Naive thymus-derived CD8-positive, alpha-beta T cell (primary cell): ENCODE results near the gene DNAH11. TPM values are rescaled to one million over a fixed set of nuclear protein-coding genes. Genes with fewer than 3 reads are reported as not detected.
"Not testable (repeated sequence)": the region's sequence is repeated elsewhere in the genome, so short reads cannot be mapped to it uniquely, and the experiment has no call there.

Source experiments
- ATAC-seq, 2 donors: fragments of 150-1000 bp; cut with Tn5 transposase in 1 of 2; sonication (Bioruptor Pico), chemical (Tn5 transposase) in 1 of 2; 1 replicate in 1 of 2; 2 replicates in 1 of 2; pipeline ENCODE4 v1.10.0; 2021; ENCODE audit warnings: mild to moderate bottlenecking in 2 of 2, moderate library complexity in 2 of 2
- POLR2A ChIA-PET: fragments of 350-600 bp; sonication (Branson Sonifier 250); formaldehyde crosslinking; loops from one replicate; lab custom pipeline; 2021; ENCODE audit warnings: antibody characterized with exemption; lab: Charles Lee
- DNase-seq, 10 donors: peaks; one replicate each; pipeline versions ENCODE4 v3.0.0 to v3.0.0-alpha.2; 2020 to 2022
- H3K27ac Mint-ChIP-seq, 10 donors: one replicate each; pipeline ENCODE4 v1.8.0; 2020 to 2022; ENCODE audit warnings: mild to moderate bottlenecking in 10 of 10, mixed read lengths in 10 of 10, moderate library complexity in 4 of 10, inconsistent platforms in 1 of 10
- H3K27me3 Mint-ChIP-seq, 5 donors: one replicate each; pipeline ENCODE4 v1.8.0; 2021 to 2022; ENCODE audit warnings: mixed read lengths in 5 of 5
- H3K36me3 Mint-ChIP-seq, 3 donors: one replicate each; pipeline ENCODE4 v1.8.0; 2020 to 2022; ENCODE audit warnings: mixed read lengths in 3 of 3, mild to moderate bottlenecking in 2 of 3, inconsistent platforms in 1 of 3
- H3K4me1 Mint-ChIP-seq, 4 donors: one replicate each; pipeline ENCODE4 v1.8.0; 2021 to 2022; ENCODE audit warnings: mixed read lengths in 4 of 4
- H3K4me3 Mint-ChIP-seq, 10 donors: one replicate each; pipeline ENCODE4 v1.8.0; 2020 to 2022; ENCODE audit warnings: mild to moderate bottlenecking in 10 of 10, mixed read lengths in 10 of 10, moderate library complexity in 6 of 10, inconsistent platforms in 1 of 10
- H3K9me3 Mint-ChIP-seq, 9 donors: one replicate each; pipeline ENCODE4 v1.8.0; 2020 to 2022; ENCODE audit warnings: mixed read lengths in 9 of 9, mild to moderate bottlenecking in 3 of 9, inconsistent platforms in 1 of 9, moderate library complexity in 1 of 9
- polyA plus RNA-seq, 3 donors: library from polyadenylated mRNA; unstranded; fragments of 300-500 nt; fragmentation: Illumina TruSeq; gene quantifications; one replicate each; pipeline ENCODE4 v1.2.3, GENCODE V29; 2021
- total RNA-seq, 8 experiments: library from RNA in 2 of 8; stranded (reverse) in 2 of 8; gene quantifications; one replicate each; pipeline ENCODE4 v1.2.3 and lab custom pipeline; 2021 to 2026

The DNAH11 gene
- total and polyA plus RNA-seq, 5 experiments from 2014 or later = 0.19 to 0.44 (median 0.23) TPM; not detected in 2

DNA sequence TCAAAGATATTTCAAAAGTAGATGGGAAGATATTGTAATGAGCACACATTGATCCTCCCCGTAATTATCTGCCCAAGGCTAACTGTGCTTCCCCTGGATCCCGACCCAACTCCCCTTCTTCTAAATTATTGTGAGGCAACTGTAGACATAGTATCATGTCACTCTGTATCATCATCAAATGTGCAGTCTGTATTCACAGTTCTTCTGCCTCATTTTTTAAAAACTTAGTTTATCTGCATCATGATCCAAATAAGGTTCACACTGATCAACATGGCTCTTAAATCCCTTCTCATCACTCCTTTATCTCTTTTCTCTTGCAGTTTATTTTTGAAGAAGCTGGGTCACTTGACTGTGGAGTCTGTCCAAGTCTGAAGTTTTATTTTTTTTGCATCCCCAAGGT lies 375.4 kb downstream of the DNAH11 start:
- H3K4me3 Mint-ChIP-seq = no peak overlapping the region
- H3K9me3 Mint-ChIP-seq = no peaks in the 10 kb centered on the region
- peaks cover 19 to 39% (median 22%) of the 10 kb centered on the region in 3 donors for H3K36me3 Mint-ChIP-seq
- peaks cover 5 to 22% (median 7%) of the 10 kb centered on the region in 4 donors for H3K4me1 Mint-ChIP-seq
- POLR2A ChIA-PET = no interaction called here
- H3K27ac Mint-ChIP-seq = no peak overlapping the region
- ATAC-seq = no peak
- H3K27me3 Mint-ChIP-seq = no peaks in the 10 kb centered on the region
- no peak for DNase-seq

DNA sequence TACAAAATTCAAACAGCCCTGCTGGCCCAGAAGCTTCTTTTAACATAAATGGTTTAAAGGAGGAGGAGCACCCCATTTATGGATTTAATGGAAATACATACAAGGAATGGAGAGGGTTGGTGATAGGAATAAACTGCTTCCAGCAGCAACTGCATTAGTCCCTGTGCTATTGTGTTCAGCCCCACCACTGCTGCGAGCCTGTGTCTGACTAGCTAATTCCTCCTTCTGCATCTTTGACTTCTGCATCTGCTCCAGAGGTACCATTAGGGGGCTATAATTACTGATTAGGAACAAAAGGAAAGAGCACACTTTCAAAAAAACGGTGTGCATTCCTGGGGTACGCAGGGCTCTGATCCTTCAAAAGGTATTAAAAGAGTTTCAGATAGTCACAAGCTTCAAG lies 378.1 kb downstream of the DNAH11 start:
- no peaks in the 10 kb centered on the region for H3K9me3 Mint-ChIP-seq
- POLR2A ChIA-PET = no interaction called here

DNA sequence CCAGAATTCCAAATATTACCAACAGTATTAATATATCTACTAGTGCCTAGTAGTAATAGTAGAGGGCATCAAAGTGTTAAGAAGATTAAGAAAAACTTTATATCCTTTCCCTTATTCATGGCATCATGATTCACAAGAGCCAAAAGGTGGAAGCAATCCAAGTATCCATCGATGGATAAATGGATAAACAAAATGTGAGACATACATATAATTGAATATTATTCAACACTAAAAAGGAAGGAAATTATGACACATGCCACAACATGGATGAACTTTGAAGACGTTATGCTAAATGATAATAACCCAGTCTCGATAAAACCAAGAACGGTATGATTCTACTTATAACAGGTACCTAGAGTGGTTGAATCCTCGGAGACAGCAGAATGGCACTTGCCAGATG lies 379.8 kb downstream of the DNAH11 start:
- H3K27me3 Mint-ChIP-seq = peaks cover 0 to 1% (median 0%) of the 10 kb centered on the region in 5 donors
- H3K36me3 Mint-ChIP-seq = peaks cover 6 to 13% (median 8%) of the 10 kb centered on the region in 3 donors
- DNase-seq = no peak
- peaks cover 0 to 8% (median 3%) of the 10 kb centered on the region in 9 donors for H3K9me3 Mint-ChIP-seq
- H3K4me1 Mint-ChIP-seq = peaks cover 6 to 37% (median 7%) of the 10 kb centered on the region in 4 donors
- no peak for ATAC-seq
- peak overlapping the region in 1 of 10 donors; percentile 7 for H3K27ac Mint-ChIP-seq
- H3K4me3 Mint-ChIP-seq = no peak overlapping the region
- POLR2A ChIA-PET = no interaction called here

More for the DNA sequence above, 378.1 kb downstream of the DNAH11 start:
- H3K4me1 Mint-ChIP-seq = peaks cover 2 to 28% (median 7%) of the 10 kb centered on the region in 4 donors
- no peaks in the 10 kb centered on the region for H3K27me3 Mint-ChIP-seq
- DNase-seq (no peak), ATAC-seq (no peak)
- peaks cover 1 to 17% (median 6%) of the 10 kb centered on the region in 3 donors for H3K36me3 Mint-ChIP-seq
- no peak overlapping the region for H3K4me3 Mint-ChIP-seq
- H3K27ac Mint-ChIP-seq = no peak overlapping the region

DNA sequence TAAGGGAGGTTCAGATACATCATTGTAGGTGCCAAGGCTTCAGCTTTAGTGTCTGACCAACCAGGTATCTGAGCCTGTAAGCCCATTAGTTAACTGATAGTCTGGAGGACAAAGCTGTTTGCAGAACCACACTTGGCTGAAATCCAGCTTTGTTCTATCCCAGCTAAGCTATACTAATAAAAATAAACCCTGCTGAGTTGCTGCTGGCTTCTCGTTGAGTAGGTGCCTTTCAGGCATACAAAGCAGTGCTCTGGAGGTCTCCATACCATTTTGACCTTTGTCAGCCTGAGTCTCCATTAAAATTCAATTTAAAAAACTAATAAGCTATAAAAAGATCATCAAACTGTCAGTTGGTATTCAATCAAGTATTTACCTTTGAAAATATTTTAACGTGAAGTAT lies 380.8 kb downstream of the DNAH11 start:
- H3K4me3 Mint-ChIP-seq = no peak overlapping the region
- POLR2A ChIA-PET = no interaction called here
- DNase-seq (no peak), ATAC-seq (no peak)
- peaks cover 0 to 1% (median 0%) of the 10 kb centered on the region in 5 donors for H3K27me3 Mint-ChIP-seq
- peaks cover 6 to 43% (median 9%) of the 10 kb centered on the region in 4 donors for H3K4me1 Mint-ChIP-seq
- H3K36me3 Mint-ChIP-seq = peaks cover 12 to 20% (median 13%) of the 10 kb centered on the region in 3 donors
- no peak overlapping the region for H3K27ac Mint-ChIP-seq
- peaks cover 0 to 14% (median 4%) of the 10 kb centered on the region in 9 donors for H3K9me3 Mint-ChIP-seq

DNA sequence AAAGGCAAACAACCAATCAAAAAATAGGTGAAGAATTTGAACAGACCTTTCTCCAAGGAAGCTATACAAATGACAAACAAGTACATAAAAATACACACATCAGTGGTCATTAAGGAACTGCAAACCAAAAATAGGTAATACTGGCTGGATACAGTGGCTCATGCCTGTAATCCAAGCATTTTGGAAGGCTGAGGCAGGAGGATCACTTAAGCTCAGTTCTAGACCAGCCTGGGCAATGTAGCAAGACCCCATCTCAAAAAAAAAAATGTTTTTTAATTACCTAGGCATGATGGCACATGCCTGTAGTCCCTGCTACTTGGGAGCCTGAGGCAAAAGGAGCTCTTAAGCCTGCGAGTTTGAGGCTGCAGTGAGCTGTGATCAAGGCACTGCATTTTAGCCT lies 383.6 kb downstream of the DNAH11 start:
- H3K36me3 Mint-ChIP-seq = peaks cover 19 to 30% (median 23%) of the 10 kb centered on the region in 3 donors
- no peak overlapping the region for H3K4me3 Mint-ChIP-seq
- ATAC-seq (no peak), DNase-seq (no peak)
- POLR2A ChIA-PET = no interaction called here
- H3K27me3 Mint-ChIP-seq = peaks cover 0 to 2% (median 0%) of the 10 kb centered on the region in 5 donors
- peaks cover 9 to 43% (median 15%) of the 10 kb centered on the region in 4 donors for H3K4me1 Mint-ChIP-seq
- H3K27ac Mint-ChIP-seq = no peak overlapping the region
- H3K9me3 Mint-ChIP-seq = peaks cover 0 to 32% (median 13%) of the 10 kb centered on the region in 9 donors

DNA sequence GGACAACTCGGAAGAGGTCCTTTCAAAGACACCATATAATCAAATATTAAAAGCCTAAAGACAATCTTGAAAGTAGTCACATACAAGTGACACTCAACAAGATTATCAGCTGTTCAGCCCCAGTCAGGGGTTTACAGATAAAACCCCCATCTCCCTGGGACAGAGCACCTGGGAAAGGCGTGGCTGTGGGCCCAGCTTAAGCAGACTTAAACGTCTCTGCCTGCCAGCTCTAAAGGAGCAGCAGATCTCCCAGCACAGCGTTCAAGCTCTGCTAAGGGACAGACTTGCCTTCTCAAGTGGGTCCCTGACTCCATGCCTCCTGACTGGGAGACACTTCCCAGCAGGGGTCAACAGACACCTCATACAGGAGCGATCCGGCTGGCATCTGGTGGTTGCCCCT lies 384.9 kb downstream of the DNAH11 start:
- POLR2A ChIA-PET = interaction anchor here (1.1 kb wide), 1 partner anchor 17 kb away, joined by 4 read pairs; no protein-coding TSS in a partner anchor
- Mint-ChIP-seq H3K4me3 (no peak overlapping the region), H3K9me3 (peaks cover 0 to 36% (median 13%) of the 10 kb centered on the region in 9 donors), H3K36me3 (peaks cover 19 to 29% (median 23%) of the 10 kb centered on the region in 3 donors), H3K4me1 (peaks cover 12 to 46% (median 15%) of the 10 kb centered on the region in 4 donors), H3K27me3 (peaks cover 0 to 2% (median 0%) of the 10 kb centered on the region in 5 donors), H3K27ac (no peak overlapping the region)
- DNase-seq (no peak), ATAC-seq (no peak)

DNA sequence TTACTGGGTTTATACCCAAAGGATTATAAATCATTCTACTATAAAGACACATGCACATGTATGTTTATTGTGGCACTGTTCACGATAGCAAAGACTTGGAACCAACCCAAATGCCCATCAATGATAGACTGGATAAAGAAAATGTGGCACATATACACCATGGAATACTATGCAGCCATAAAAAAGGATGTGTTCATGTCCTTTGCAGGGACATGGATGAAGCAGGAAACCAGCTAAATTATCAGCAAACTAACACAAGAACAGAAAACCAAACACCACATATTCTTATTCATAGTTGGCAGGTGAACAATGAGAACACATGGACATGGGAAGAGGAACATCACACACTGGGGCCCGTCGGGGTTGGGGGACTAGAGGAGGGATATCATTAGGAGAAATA lies 390.5 kb downstream of the DNAH11 start:
- ATAC-seq, H3K27me3 Mint-ChIP-seq, POLR2A ChIA-PET, H3K4me3 Mint-ChIP-seq, DNase-seq: not testable (repeated sequence)
- Mint-ChIP-seq H3K27ac (peak overlapping the region in 1 of 10 donors; percentile 78), H3K36me3 (peaks cover 18 to 33% (median 28%) of the 10 kb centered on the region in 3 donors), H3K4me1 (peaks cover 12 to 55% (median 24%) of the 10 kb centered on the region in 4 donors), H3K9me3 (peaks cover 0 to 30% (median 13%) of the 10 kb centered on the region in 9 donors)

DNA sequence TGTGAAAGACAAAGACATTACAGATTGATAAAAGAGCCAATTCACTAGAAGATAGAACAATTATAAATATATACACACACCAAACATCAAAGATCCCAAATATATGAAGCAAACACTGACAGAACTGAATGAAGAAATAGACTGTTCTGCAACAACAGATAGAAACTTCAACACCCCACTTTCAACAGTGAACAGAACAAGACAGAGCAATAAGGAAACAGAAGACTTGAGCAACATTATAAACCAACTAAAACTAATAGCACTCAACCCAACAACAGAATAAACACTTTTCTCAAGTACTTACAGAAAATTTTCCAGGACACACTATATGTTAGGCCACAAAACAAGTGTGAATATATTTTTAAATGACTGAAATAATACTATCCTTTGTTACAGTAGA lies 392.0 kb downstream of the DNAH11 start:
- Mint-ChIP-seq H3K36me3 (peaks cover 11 to 26% (median 16%) of the 10 kb centered on the region in 3 donors), H3K27ac (peak overlapping the region in 1 of 10 donors; percentile 45), H3K4me3 (peak overlapping the region in 1 of 10 donors; percentile 22), H3K27me3 (no peaks in the 10 kb centered on the region), H3K9me3 (peaks cover 0 to 15% (median 7%) of the 10 kb centered on the region in 9 donors), H3K4me1 (peaks cover 11 to 62% (median 24%) of the 10 kb centered on the region in 4 donors)
- ATAC-seq (no peak), DNase-seq (no peak)
- POLR2A ChIA-PET = no interaction called here

DNA sequence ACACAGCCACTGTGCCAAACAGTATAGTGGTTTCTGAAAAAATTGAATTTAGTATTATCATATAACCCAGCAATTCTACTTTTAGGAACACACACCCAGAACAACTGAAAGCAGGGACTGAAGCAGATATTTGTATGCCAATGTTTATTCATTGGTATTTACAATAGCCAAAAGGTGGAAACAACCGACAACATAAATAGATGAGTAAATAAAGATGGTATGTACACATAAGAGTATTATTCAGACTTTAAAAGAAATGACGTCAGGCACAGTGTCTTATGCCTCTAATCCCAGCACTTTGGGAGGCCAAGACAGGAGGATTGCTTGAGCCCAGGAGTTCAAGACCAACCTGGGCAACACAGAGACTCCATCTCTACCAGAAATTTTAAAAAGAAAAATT lies 395.6 kb downstream of the DNAH11 start:
- Mint-ChIP-seq H3K27ac (peak overlapping the region in 1 of 10 donors; percentile 1), H3K36me3 (peaks cover 8 to 22% (median 12%) of the 10 kb centered on the region in 3 donors), H3K9me3 (peaks cover 0 to 6% (median 2%) of the 10 kb centered on the region in 9 donors), H3K4me3 (no peak overlapping the region), H3K27me3 (no peaks in the 10 kb centered on the region), H3K4me1 (peaks cover 14 to 85% (median 54%) of the 10 kb centered on the region in 4 donors)
- POLR2A ChIA-PET = no interaction called here
- no peak for DNase-seq
- no peak for ATAC-seq

DNA sequence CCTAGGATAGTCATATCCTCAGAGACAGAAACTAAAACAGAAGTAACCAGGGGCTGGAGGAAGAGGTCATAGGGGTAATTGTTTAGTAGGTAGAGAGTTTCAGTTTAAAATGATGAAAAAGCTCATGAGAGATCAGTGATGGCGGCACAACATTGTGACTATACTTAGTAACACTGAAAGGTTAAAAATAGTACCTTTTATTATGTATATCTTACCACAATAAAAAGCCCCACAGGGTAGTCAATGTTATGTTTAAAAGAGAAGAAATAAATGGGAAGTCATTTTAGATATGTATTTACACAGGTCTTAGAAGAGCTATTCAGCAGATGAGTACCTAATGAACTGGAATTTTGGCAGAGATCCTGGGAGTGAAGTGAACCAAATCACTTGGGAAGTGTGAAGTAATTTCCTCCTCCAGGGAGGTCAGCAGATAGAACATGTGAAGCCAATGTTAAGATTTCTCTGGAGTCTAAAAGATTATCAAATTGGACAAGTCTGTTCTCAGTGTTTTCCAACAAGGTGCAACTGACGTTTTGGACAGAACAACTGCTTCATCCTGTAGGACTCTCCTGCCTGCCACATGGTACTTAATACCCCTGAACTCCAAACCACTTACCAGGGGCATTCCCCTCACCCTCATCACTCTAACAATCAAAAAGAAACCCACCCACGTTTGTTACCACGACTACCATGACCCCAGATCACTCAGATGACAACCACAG lies 396.5 kb downstream of the DNAH11 start:
- H3K36me3 Mint-ChIP-seq = peaks cover 8 to 22% (median 12%) of the 10 kb centered on the region in 3 donors
- POLR2A ChIA-PET = no interaction called here
- DNase-seq (no peak), ATAC-seq (peak in 1 of 2 donors; percentile 44)
- H3K4me1 Mint-ChIP-seq = peaks cover 12 to 82% (median 51%) of the 10 kb centered on the region in 4 donors
- H3K4me3 Mint-ChIP-seq = peak overlapping the region in 1 of 10 donors; percentile 4
- no peaks in the 10 kb centered on the region for H3K27me3 Mint-ChIP-seq
- peak overlapping the region in 3 of 10 donors; percentile 1 to 77 (median 52) for H3K27ac Mint-ChIP-seq
- peaks cover 0 to 6% (median 2%) of the 10 kb centered on the region in 9 donors for H3K9me3 Mint-ChIP-seq

DNA sequence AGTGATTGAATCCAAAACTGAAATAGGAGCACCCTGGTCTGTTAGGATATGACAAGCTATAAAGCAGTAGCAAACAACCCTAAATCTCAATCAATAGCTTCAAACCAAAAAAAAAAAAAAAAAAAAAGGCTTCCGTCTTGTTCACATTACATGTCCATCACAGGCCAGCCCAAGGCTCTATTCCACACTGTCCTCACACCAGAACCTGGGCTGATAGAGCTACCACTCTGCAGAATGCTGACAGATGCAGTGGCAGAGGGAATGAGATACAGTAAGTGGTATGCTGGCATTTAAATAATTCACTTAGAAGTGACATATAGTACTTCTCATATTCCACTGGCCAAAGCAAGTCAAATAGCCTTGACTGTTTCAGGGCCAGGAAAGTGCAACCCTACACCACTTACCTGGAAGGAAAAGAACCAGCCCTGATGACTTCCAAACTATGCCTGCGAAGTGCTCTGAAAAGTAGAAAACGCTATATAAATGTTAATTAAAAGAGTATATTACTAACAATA lies 397.1 kb downstream of the DNAH11 start:
- Mint-ChIP-seq H3K27me3 (no peaks in the 10 kb centered on the region), H3K9me3 (peaks cover 0 to 6% (median 2%) of the 10 kb centered on the region in 9 donors), H3K36me3 (peaks cover 8 to 22% (median 12%) of the 10 kb centered on the region in 3 donors), H3K4me3 (peak overlapping the region in 1 of 10 donors; percentile 8), H3K4me1 (peaks cover 13 to 81% (median 49%) of the 10 kb centered on the region in 4 donors), H3K27ac (peak overlapping the region in 2 of 10 donors; percentile 1 to 52)
- ATAC-seq = no peak
- no peak for DNase-seq
- POLR2A ChIA-PET = no interaction called here

DNA sequence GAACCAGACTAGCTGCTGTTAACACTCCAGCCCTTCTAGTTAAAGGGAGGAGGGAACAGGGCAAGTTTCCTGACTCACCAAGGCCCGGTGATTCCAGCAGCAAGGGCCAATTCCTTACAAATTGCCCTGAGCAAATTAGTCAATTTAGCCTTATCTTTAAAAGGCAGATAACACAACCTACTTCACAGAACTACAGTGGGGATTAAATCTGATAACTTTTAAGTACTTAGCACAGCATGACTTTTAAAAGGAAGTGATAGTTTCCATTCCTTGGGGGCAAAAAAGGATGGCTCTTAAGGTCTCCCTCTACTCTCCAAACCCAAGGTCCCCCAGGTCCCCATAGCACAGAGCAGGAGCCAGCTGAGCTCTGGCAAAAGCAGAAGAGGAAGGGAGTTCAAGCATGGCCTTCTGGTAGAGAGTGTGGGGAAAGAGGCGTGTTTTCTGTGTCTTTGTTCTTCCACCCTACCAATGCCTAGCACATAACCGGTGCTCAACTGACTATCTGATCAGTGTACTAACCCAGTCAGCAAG lies 398.8 kb downstream of the DNAH11 start:
- POLR2A ChIA-PET = no interaction called here
- Mint-ChIP-seq H3K4me1 (peaks cover 14 to 73% (median 53%) of the 10 kb centered on the region in 4 donors), H3K9me3 (peaks cover 0 to 2% (median 0%) of the 10 kb centered on the region in 9 donors), H3K4me3 (peak overlapping the region in 7 of 10 donors; percentile 9 to 62 (median 39)), H3K36me3 (peaks cover 3 to 14% (median 7%) of the 10 kb centered on the region in 3 donors), H3K27ac (peak overlapping the region in 6 of 10 donors; percentile 32 to 79 (median 48)), H3K27me3 (no peaks in the 10 kb centered on the region)
- ATAC-seq (no peak), DNase-seq (no peak)
